ENCODE results near the gene PRIM2.
"Not testable (repeated sequence)": the region's sequence is repeated elsewhere in the genome, so short reads cannot be mapped to it uniquely, and the experiment has no call there.

- not testable (repeated sequence) for TF ChIP-seq CTCF (conservative IDR thresholded peaks at IDR 0.05; ENCODE audit: low read depth in 2 of 2); CREB1 (CRISPR knock-in tag; IDR thresholded peaks at IDR 0.05; ENCODE audit: low read depth); EZH2 (IDR thresholded peaks at IDR 0.05; ENCODE audit: low read depth, unreplicated experiment)
Observed at GRCh38 chr6:57516776-57517175, 199.3 kb downstream of the PRIM2 start.

Measured in GM23338 (cell line).